ENCODE results near the gene OXSR1. TPM values are rescaled to one million over a fixed set of nuclear protein-coding genes. Genes with fewer than 3 reads are reported as not detected.

Gene OXSR1
- total RNA-seq, 1 experiment from 2014 or later: 35.1 TPM

GRCh38 chr3:38165722-38166387, 518 bp downstream of the OXSR1 start (continued):
- no peak for TF ChIP-seq YY1 (IDR thresholded peaks at IDR 0.05; ENCODE audit: extremely low read depth, insufficient replicate concordance, low read depth, low read length)
- TF ChIP-seq SRF (IDR thresholded peaks at IDR 0.05; ENCODE audit: low read depth): no peak

DNA sequence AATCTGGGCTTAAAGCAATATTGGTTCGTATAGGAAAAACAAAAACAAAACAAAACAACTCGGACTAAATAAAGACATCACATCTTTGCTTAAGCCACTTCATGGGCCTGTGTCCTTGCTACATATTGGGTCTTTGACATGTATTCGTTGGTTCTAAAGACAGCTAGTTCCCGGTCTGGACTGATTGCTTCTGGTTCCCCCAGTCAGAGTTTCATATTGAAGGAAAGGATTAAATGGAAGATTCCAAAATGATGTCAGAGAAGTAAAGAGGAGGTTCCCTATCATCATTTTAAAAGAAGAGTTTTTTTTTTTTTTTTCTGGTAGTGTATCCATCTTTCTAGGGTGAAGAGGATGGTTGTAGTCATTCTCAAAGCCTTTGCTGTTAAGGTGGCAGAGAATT, 2.3 kb downstream of the OXSR1 start:
- no peaks in the 10 kb centered on the region for H3K36me3 ChIP-seq (ENCODE audit: control insufficient read depth in 1 of 2, insufficient read depth in 2 of 2, low read length in 2 of 2)
- peak overlapping the region; percentile 77 for H3K4me2 ChIP-seq (ENCODE audit: low read length)
- CTCF ChIA-PET: no interaction called here
- peaks cover 73% of the 10 kb centered on the region for H3K79me2 ChIP-seq (ENCODE audit: insufficient read depth, low read length)
- H3K27me3 ChIP-seq (ENCODE audit: insufficient read depth, low read length): no peaks in the 10 kb centered on the region
- H3K9ac ChIP-seq (ENCODE audit: low read length): no peak overlapping the region
- H2AFZ ChIP-seq (ENCODE audit: low read depth, low read length, poor library complexity, severe bottlenecking): no peak overlapping the region
- no peak overlapping the region for H3K27ac ChIP-seq (ENCODE audit: low read depth, low read length)
- RAD21 ChIA-PET (ENCODE audit: low non-redundant PET in 1 of 2, low total read pairs in 2 of 2, uncharacterized antibody in 2 of 2, unreplicated experiment in 2 of 2): no interaction called here
- H3K4me3 ChIP-seq (replicated peaks in 1 of 2; ENCODE audit: low read depth in 1 of 2, low read length in 2 of 2): no peak overlapping the region
- H4K20me1 ChIP-seq (ENCODE audit: insufficient read depth): peaks cover 4% of the 10 kb centered on the region; the same call in 1 of the 2 replicates
- no peak for DNase-seq (ENCODE audit: low read depth, low spot score)
- no TSS peak for BruUV-seq (replicated peaks)
- no peaks in the 10 kb centered on the region for H3K9me2 ChIP-seq (ENCODE audit: insufficient read depth)
- intact Hi-C loops (cut with micrococcal nuclease): no loop called here
- POLR2A ChIA-PET: interaction anchor here (1.1 kb wide), 1 partner anchor 31 kb away, joined by 3 read pairs; the partner anchor contains the start of gene ACAA1
- peaks cover 6 to 43% of the 10 kb centered on the region in 2 experiments; a peak in 3 of 4 replicates for H3K4me1 ChIP-seq (ENCODE audit: control insufficient read depth in 1 of 2, insufficient read depth in 2 of 2, low read length in 2 of 2)
- H3K9me3 ChIP-seq (ENCODE audit: control insufficient read depth in 1 of 2, insufficient read depth in 1 of 2, low read depth in 1 of 2, low read length in 2 of 2): no peaks in the 10 kb centered on the region
- no peak for ATAC-seq
- TF ChIP-seq CEBPB (IDR thresholded peaks at IDR 0.05; ENCODE audit: low read depth) (no peak), SIN3A (IDR thresholded peaks at IDR 0.05; ENCODE audit: low read depth) (no peak), EZH2 (IDR thresholded peaks at IDR 0.05) (no peak), ELF1 (IDR thresholded peaks at IDR 0.05; ENCODE audit: borderline replicate concordance, low read depth) (no peak), POLR2AphosphoS5 (IDR thresholded peaks at IDR 0.05; ENCODE audit: low read depth, low read length) (no peak), ZNF274 (IDR thresholded peaks at IDR 0.05; ENCODE audit: low read depth, low read length) (no peak), CBX3 (IDR thresholded peaks at IDR 0.05; ENCODE audit: low read depth) (no peak), RAD21 (IDR thresholded peaks at IDR 0.05; ENCODE audit: low read depth) (no peak), EGR1 (IDR thresholded peaks at IDR 0.05; ENCODE audit: low read depth) (no peak), REST (IDR thresholded peaks at IDR 0.05; ENCODE audit: low read depth) (no peak), FOSL1 (IDR thresholded peaks at IDR 0.05; ENCODE audit: low read depth) (no peak)
- TF ChIP-seq, protein P1, sequence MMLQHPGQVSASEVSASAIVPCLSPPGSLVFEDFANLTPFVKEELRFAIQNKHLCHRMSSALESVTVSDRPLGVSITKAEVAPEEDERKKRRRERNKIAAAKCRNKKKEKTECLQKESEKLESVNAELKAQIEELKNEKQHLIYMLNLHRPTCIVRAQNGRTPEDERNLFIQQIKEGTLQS (IDR thresholded peaks at IDR 0.05): no peak
- TF ChIP-seq, protein P2, sequence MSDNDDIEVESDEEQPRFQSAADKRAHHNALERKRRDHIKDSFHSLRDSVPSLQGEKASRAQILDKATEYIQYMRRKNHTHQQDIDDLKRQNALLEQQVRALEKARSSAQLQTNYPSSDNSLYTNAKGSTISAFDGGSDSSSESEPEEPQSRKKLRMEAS (IDR thresholded peaks at IDR 0.05): no peak
- TF ChIP-seq, protein P3, sequence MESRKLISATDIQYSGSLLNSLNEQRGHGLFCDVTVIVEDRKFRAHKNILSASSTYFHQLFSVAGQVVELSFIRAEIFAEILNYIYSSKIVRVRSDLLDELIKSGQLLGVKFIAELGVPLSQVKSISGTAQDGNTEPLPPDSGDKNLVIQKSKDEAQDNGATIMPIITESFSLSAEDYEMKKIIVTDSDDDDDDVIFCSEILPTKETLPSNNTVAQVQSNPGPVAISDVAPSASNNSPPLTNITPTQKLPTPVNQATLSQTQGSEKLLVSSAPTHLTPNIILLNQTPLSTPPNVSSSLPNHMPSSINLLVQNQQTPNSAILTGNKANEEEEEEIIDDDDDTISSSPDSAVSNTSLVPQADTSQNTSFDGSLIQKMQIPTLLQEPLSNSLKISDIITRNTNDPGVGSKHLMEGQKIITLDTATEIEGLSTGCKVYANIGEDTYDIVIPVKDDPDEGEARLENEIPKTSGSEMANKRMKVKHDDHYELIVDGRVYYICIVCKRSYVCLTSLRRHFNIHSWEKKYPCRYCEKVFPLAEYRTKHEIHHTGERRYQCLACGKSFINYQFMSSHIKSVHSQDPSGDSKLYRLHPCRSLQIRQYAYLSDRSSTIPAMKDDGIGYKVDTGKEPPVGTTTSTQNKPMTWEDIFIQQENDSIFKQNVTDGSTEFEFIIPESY (IDR thresholded peaks at IDR 0.05; ENCODE audit: extremely low read depth, insufficient replicate concordance, low read length): no peak
- TF ChIP-seq, protein P4, sequence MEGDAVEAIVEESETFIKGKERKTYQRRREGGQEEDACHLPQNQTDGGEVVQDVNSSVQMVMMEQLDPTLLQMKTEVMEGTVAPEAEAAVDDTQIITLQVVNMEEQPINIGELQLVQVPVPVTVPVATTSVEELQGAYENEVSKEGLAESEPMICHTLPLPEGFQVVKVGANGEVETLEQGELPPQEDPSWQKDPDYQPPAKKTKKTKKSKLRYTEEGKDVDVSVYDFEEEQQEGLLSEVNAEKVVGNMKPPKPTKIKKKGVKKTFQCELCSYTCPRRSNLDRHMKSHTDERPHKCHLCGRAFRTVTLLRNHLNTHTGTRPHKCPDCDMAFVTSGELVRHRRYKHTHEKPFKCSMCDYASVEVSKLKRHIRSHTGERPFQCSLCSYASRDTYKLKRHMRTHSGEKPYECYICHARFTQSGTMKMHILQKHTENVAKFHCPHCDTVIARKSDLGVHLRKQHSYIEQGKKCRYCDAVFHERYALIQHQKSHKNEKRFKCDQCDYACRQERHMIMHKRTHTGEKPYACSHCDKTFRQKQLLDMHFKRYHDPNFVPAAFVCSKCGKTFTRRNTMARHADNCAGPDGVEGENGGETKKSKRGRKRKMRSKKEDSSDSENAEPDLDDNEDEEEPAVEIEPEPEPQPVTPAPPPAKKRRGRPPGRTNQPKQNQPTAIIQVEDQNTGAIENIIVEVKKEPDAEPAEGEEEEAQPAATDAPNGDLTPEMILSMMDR (IDR thresholded peaks at IDR 0.05 in 2 of 3, conservative IDR thresholded peaks at IDR 0.05 in 1 of 3; ENCODE audit: borderline replicate concordance in 1 of 3, insufficient read depth in 1 of 3, low read depth in 2 of 3, low read length in 2 of 3): no peak

Data from HCT116 (cell line).